Rectal smooth muscle tissue (tissue), 1 donor: ENCODE data around the gene GIMAP5.

Experiments
- H3K27ac ChIP-seq: one replicate; pipeline ENCODE4 v1.7.0; 2013; ENCODE audit warnings: low read depth, low read length, inconsistent platforms
- H3K27me3 ChIP-seq: one replicate; pipeline ENCODE4 v1.7.0; 2013; ENCODE audit warnings: low read length; ENCODE audit not compliant: control insufficient read depth, insufficient read depth
- H3K36me3 ChIP-seq: one replicate; pipeline ENCODE4 v1.7.0; 2013; ENCODE audit warnings: low read length; ENCODE audit not compliant: control insufficient read depth, insufficient read depth
- H3K4me1 ChIP-seq: one replicate; pipeline ENCODE4 v1.7.0; 2013; ENCODE audit warnings: low read length; ENCODE audit not compliant: control insufficient read depth, insufficient read depth
- H3K4me3 ChIP-seq: one replicate; pipeline ENCODE4 v1.7.0; 2013; ENCODE audit warnings: low read length
- H3K9ac ChIP-seq: one replicate; pipeline ENCODE4 v1.7.0; 2013; ENCODE audit warnings: low read length

GIMAP5 gene

DNA sequence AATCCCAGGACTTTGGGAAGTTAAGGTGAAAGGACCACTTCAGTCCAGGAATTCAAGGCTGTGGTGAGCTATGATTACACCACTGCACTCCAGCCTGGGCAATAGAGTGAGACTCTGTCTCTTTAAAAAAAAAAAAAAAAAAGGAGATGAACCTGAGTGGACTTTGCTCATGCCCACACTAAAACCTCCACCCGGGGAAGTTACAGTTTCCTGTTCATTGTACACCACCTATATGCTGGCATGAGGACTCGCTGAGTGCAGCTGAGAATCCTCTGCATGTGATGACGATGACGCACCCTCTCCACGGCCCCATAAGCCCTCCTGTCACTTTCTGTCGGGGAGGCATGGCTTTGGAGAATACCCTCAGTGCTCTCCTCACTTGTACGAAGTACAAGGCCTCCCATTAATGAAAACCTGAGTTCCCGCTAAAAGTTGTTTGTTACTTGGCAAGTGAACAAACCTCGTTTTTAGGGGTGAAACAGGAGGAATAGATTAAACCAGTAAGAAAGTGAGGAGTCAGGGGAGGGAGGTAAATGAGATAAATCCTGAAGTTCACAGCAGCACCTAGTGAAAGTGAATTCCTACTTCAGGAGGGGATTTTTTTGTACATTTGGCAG lies 47.0 kb downstream of the GIMAP5 start:
- H3K4me3 ChIP-seq, result peak overlapping the region; percentile 10
- H3K27ac ChIP-seq, result no peak overlapping the region
- peaks cover 13% of the 10 kb centered on the region for H3K4me1 ChIP-seq
- no peaks in the 10 kb centered on the region for H3K27me3 ChIP-seq
- H3K36me3 ChIP-seq, result no peaks in the 10 kb centered on the region
- no peak overlapping the region for H3K9ac ChIP-seq

- Histone ChIP-seq H3K27ac (peak overlapping the region; percentile 32), H3K27me3 (no peaks in the 10 kb centered on the region), H3K4me3 (peak overlapping the region; percentile 10), H3K36me3 (no peaks in the 10 kb centered on the region), H3K4me1 (peaks cover 13% of the 10 kb centered on the region), H3K9ac (no peak overlapping the region)
Observed at GRCh38 chr7:150784954-150785353, 47.7 kb downstream of the GIMAP5 start.

DNA sequence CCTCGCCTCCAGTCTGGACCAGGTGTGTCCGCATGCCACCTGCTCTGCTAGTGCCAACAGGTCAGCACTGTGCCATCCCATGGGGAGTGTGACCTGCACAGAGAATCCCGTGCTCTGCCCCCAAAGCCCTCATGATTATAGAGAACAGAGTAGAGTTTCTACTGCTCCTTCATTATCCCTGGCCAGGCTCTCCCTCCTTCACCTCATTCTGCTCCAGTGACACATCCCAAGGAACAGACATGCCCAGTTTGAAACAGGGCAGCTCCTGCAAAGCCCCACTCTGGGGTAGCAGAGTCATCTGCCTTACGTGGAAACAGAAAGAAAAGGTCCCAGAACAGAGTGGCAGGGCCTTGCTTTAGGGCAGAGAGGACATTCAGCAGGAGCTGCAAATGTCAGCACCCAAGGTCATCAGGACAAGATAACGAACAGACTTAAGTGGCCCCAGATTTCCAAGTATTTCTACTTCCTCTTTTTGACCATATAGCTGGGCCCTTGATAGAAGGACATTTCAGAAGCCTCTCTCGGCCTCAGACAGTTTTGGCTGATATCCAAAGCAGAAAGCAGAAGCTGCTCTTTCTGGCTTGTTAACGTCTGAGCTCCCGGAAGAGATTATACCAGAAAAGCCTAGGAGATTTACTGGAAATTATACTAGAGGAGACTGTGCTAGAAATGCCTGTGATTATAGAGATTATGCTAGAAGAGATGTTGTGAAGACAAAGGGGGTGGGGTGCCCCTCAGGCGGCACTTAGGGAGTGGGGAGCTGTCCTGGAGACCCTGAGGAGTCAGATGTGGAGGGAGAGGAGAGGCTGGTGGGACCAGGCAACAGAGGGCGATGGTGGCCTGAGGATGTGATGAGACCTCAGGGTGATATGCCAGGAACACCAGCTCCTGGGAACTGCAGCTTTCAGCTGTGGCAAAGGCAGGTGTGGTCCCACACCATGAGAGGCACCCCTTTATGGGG lies 50.4 kb downstream of the GIMAP5 start:
- H3K4me3 ChIP-seq, result peak overlapping the region; percentile 19
- no peak overlapping the region for H3K9ac ChIP-seq
- H3K36me3 ChIP-seq, result no peaks in the 10 kb centered on the region
- H3K27ac ChIP-seq, result peak overlapping the region; percentile 77
- peaks cover 13% of the 10 kb centered on the region for H3K4me1 ChIP-seq
- no peaks in the 10 kb centered on the region for H3K27me3 ChIP-seq

GRCh38 chr7:150788474-150789269 lies 51.5 kb downstream of the GIMAP5 start:
- Histone ChIP-seq H3K27ac (peak overlapping the region; percentile 77), H3K4me3 (peak overlapping the region; percentile 19), H3K4me1 (peaks cover 13% of the 10 kb centered on the region), H3K9ac (no peak overlapping the region), H3K27me3 (no peaks in the 10 kb centered on the region), H3K36me3 (no peaks in the 10 kb centered on the region)

DNA sequence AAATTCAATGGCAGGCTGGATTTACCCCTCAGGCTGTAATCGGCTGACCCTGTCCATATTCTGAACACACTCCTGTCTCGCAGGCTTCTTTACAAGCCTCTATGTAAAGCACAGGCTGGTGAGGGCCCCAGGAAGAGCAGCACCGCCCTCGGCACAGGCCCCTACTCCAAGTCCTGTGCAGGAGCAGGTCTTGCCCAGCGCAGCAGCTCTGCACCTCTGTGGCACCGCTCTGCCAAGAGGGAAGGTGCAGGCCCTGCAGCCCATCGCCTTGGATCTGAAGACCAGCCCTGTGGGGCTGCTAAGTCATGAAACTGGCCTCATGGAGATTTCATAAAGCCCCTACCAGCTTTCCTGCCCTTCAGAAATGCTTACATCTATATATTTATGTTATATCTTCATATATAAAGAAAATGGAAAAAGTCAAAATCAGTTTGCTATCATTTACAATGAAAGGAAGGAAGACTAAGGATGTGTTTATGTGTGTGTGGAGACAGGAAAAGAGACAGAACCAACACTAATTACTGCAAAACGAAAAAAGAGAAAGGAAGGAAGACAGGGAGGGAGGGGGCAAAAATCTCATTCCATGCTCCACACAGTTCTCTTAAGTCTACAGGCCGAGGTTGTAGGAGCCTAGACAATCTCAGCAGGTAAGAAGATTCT lies 53.3 kb downstream of the GIMAP5 start:
- peaks cover 13% of the 10 kb centered on the region for H3K4me1 ChIP-seq
- no peak overlapping the region for H3K9ac ChIP-seq
- H3K27me3 ChIP-seq, result no peaks in the 10 kb centered on the region
- H3K27ac ChIP-seq, result no peak overlapping the region
- H3K4me3 ChIP-seq, result no peak overlapping the region
- H3K36me3 ChIP-seq, result no peaks in the 10 kb centered on the region

DNA sequence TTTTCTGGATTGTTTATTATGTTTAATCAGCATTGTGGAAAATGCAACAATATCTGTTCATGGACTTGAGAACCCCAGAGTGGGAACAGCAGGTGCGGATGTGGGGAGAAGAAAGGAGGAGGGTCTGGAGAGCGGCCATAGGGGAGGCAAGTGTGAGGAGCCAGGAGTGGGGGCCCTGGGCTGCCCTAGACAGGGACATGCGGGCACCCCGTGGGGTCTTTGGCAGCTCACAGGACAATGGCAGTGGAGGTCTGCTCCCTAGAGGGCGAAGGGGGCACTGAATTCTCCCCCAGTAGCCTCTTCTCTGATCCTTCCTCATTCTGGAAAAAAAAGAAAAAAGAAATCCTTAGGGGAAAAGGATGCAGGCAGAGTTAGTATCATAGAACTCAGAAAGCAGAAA lies 54.1 kb downstream of the GIMAP5 start:
- H3K4me3 ChIP-seq, result no peak overlapping the region
- no peak overlapping the region for H3K9ac ChIP-seq
- peaks cover 16% of the 10 kb centered on the region for H3K4me1 ChIP-seq
- H3K27me3 ChIP-seq, result no peaks in the 10 kb centered on the region
- no peak overlapping the region for H3K27ac ChIP-seq
- no peaks in the 10 kb centered on the region for H3K36me3 ChIP-seq

DNA sequence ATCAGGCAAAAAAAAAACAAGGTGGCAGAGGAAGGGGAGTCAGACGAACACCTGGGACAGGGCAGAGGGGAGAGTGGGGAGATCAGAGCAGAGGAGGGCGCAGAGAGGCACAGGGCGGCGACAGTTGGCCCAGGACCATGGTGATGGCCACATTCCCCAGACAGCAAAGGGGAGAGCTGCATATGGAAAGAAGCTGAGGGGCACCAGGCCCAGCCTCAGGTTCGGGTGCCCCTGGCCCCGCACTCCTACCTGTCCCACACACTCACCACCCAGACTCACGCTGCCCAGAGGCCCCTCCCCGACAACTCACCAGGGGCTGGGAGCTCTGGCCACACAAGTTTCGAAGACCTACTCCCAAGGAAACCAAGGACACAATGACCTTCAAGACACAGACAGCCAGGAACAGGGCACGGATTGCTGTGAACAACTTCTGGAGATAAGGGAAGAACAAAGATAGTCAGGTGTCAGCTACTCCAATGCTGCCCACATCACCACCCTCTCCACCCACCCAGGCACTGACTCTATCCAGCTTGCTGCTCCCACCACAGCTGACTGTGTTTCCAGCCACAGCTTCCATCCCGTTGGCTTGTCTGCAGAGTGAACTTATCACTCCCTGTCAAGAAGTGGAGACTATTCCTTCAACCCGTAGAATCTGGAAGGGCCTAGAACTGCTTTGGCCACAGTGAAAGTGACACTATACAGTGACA lies 54.7 kb downstream of the GIMAP5 start:
- Histone ChIP-seq H3K4me3 (no peak overlapping the region), H3K36me3 (no peaks in the 10 kb centered on the region), H3K27ac (no peak overlapping the region), H3K27me3 (no peaks in the 10 kb centered on the region), H3K9ac (no peak overlapping the region), H3K4me1 (peaks cover 16% of the 10 kb centered on the region)
